Measurements from ENCODE around the gene HGF.

The HGF gene

GRCh38 chr7:81687062-81687461, 82.8 kb downstream of the HGF start:
- H3K27ac ChIP-seq: no peak overlapping the region; the same call in 1 of the 2 replicates
- TF ChIP-seq CTCF (conservative IDR thresholded peaks at IDR 0.05): no peak

- no peak overlapping the region for H3K27ac ChIP-seq
- no peak for TF ChIP-seq CTCF (conservative IDR thresholded peaks at IDR 0.05)
These were observed 84.5 kb downstream of the HGF start for GRCh38 chr7:81685270-81685868.

GRCh38 chr7:81684514-81685269, 85.2 kb downstream of the HGF start:
- no peak for TF ChIP-seq CTCF (conservative IDR thresholded peaks at IDR 0.05)
- H3K27ac ChIP-seq: no peak overlapping the region

- no peak overlapping the region for H3K27ac ChIP-seq
- no peak for TF ChIP-seq CTCF (conservative IDR thresholded peaks at IDR 0.05)
These were observed 85.8 kb downstream of the HGF start for GRCh38 chr7:81684033-81684432.

GRCh38 chr7:81682873-81683272, 87.0 kb downstream of the HGF start:
- H3K27ac ChIP-seq: no peak overlapping the region
- TF ChIP-seq CTCF (conservative IDR thresholded peaks at IDR 0.05): no peak

- H3K27ac ChIP-seq: no peak overlapping the region
- TF ChIP-seq CTCF (conservative IDR thresholded peaks at IDR 0.05): no peak
These were observed 89.7 kb downstream of the HGF start for GRCh38 chr7:81680120-81680519.

GRCh38 chr7:81676813-81677212, 93.0 kb downstream of the HGF start:
- no peak overlapping the region for H3K27ac ChIP-seq
- TF ChIP-seq CTCF (conservative IDR thresholded peaks at IDR 0.05): no peak

Data from VCaP (cell line).